Esophagus squamous epithelium (tissue), 4 donors: ENCODE data around the gene PHRF1.

Experiments
- POLR2A ChIP-seq, 4 donors: fragments of 450-650 bp; IDR thresholded peaks; one replicate each; pipeline ENCODE4 v1.6.1; 2017; ENCODE audit warnings: antibody characterized with exemption in 4 of 4, mild to moderate bottlenecking in 4 of 4, moderate library complexity in 3 of 4
- TF ChIP-seq, protein P1 (sequence below), 6 experiments: fragments of 450-650 bp in 4 of 6; fragments of 200-600 bp in 2 of 6; sonication (generic) in 2 of 6; IDR thresholded peaks; one replicate each; pipeline ENCODE4 v1.5.1; 2016 to 2019; ENCODE audit warnings: antibody characterized with exemption in 6 of 6, mild to moderate bottlenecking in 4 of 6, moderate library complexity in 4 of 6

DNA sequence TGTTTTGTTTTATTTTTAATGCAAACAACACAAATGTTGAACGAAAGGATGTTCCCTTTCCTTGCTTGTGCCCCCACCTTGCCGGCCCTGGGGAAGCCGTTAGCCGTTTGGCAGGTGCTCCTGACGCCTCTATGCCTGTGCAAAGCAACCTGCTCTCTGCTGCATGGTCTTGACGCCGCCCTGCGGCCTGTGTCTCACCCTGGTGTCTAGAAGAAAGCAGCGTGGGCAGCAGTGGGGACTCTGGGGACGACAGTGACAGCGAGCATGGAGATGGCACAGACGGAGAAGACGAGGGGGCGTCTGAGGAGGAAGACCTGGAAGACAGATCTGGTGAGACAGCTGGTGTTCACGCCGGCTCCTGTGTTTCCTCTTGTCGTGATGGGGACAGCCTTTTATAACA, 5.5 kb downstream of the PHRF1 start:
- no peak for TF ChIP-seq POLR2A (IDR thresholded peaks at IDR 0.05)
- TF ChIP-seq, protein P1, sequence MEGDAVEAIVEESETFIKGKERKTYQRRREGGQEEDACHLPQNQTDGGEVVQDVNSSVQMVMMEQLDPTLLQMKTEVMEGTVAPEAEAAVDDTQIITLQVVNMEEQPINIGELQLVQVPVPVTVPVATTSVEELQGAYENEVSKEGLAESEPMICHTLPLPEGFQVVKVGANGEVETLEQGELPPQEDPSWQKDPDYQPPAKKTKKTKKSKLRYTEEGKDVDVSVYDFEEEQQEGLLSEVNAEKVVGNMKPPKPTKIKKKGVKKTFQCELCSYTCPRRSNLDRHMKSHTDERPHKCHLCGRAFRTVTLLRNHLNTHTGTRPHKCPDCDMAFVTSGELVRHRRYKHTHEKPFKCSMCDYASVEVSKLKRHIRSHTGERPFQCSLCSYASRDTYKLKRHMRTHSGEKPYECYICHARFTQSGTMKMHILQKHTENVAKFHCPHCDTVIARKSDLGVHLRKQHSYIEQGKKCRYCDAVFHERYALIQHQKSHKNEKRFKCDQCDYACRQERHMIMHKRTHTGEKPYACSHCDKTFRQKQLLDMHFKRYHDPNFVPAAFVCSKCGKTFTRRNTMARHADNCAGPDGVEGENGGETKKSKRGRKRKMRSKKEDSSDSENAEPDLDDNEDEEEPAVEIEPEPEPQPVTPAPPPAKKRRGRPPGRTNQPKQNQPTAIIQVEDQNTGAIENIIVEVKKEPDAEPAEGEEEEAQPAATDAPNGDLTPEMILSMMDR (IDR thresholded peaks at IDR 0.05) = no peak
